SKM-1 (cell line): ENCODE data around the gene TMEM117.

ENCODE experiments used
- DNase-seq: peaks from one replicate; lab custom pipeline; 2025; ENCODE audit not compliant: unreplicated experiment; lab: John Stamatoyannopoulos, UW

Gene TMEM117

GRCh38 chr12:44078273-44078672 is 242.4 kb downstream of the TMEM117 start:
- no peak for DNase-seq

DNA sequence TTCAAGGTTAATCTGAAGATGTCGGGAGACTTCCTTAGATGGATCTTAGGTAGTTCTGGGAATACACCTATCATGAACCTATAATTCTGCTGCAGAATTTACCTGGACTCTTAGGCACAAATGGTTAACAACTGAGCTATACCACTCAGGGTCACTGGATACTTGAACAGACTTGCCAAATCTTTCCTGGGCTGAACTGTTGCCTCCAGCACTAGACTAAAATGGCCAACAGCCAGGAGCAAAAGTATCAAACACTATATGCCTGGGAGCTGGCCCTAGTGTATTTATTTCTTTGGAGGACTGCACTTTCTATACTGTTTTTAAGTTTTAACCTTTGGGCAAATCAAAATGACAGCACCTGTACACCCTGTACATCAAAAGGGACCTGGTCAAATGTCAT is 252.8 kb downstream of the TMEM117 start:
- no peak for DNase-seq

- no peak for DNase-seq
Measured at GRCh38 chr12:44091948-44092606, 256.2 kb downstream of the TMEM117 start.

DNA sequence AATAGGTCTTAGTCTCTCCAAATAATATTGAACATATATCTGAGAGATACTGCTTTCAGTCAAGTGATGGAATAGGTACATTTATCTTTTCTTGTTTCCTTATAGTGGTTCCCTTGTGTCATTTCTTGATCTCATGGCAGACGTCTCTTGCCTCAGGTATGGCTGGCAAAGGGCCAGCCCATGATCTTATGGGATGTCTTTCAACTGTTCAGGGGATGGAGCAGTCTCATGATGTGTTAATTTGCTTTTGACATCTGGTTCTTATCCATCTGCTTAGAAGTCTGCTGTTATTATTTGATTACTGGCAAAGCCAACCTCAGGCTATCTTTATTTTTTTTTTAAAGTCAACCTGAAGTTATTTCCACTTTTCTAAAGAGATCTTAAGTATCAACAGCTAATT is 262.9 kb downstream of the TMEM117 start:
- no peak for DNase-seq

- no peak for DNase-seq
Measured at GRCh38 chr12:44099486-44099885, 263.6 kb downstream of the TMEM117 start.

- DNase-seq, result no peak
Measured at GRCh38 chr12:44100264-44100663, 264.4 kb downstream of the TMEM117 start.

GRCh38 chr12:44101475-44101874 is 265.6 kb downstream of the TMEM117 start:
- DNase-seq, result no peak

DNA sequence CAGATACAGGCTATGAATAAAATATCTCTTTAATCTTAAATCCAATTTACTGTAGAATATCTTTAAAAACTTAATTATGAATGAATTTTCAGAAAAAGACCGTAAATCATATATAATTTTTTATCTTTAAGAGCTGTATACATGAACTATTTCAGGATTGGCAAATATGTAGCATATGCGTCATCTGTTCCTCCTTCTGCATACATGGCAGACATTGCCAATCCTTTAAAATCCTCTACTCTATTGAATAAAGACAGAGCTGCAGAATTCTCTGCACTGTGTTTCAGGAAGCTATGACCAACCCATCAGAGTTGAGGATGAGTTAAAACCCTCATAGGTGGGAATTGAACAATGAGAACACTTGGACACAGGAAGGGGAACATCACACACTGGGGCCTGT is 279.0 kb downstream of the TMEM117 start:
- no peak for DNase-seq

- no peak for DNase-seq
Measured at GRCh38 chr12:44117337-44117736, 281.5 kb downstream of the TMEM117 start.

- DNase-seq, result no peak
Measured at GRCh38 chr12:44118946-44119345, 283.1 kb downstream of the TMEM117 start.

- DNase-seq, result no peak
Measured at GRCh38 chr12:44126806-44127205, 290.9 kb downstream of the TMEM117 start.

DNA sequence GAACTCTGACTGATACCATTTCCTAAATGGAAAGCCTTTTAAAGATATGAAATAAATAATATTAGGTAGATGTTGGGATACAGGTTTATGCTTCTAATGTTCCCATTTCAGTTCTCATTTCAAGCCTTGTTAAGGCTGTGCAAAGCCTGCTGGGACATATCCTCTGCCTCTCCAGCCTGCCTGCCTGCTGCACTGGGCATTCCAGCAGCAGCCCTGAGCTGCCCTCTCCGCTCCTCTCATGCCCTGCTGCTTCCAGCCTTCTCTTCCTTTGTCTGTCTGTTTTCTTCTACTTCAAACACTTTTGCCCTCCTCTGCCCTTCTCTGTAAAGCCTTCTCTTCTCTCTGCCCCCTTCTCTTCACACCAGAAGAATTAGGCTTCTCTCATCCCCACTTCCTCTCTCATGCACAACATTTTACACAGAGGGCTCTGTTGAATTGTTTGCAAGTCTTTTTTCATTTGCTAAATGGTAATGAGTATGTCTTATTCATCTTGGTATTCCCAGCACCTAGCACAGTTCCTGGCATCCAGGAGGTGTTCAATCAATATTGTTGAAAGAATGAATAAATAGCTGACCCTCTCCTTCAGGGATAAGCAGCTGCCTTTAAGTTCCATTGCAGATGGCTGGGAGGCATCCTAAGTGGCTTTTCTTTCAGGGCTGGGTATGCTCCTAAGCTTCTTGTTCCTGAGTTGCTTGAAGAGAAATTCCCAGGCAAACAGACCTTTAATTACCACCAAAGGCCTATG is 292.3 kb downstream of the TMEM117 start:
- DNase-seq, result no peak

- DNase-seq, result no peak
Measured at GRCh38 chr12:44143175-44143574, 307.3 kb downstream of the TMEM117 start.

DNA sequence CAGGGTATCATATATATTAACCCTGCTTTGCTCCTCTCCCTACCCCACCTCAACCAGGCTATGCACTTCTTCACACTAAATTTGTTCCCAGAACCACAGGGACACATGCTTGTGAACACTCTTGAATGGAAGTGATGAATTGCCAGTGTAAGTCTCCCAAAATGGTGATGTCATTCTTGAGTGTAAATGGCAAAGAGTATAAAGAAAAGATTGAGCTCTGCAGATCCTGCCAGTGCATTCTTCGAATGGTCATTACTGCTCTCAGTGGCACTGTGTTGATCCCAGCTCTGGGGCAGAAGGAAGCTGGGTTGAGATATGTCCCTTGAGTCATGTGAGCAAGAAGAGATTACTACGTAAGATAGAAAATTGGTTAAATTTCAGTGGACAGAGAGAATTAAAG is 313.1 kb downstream of the TMEM117 start:
- DNase-seq, result no peak

DNA sequence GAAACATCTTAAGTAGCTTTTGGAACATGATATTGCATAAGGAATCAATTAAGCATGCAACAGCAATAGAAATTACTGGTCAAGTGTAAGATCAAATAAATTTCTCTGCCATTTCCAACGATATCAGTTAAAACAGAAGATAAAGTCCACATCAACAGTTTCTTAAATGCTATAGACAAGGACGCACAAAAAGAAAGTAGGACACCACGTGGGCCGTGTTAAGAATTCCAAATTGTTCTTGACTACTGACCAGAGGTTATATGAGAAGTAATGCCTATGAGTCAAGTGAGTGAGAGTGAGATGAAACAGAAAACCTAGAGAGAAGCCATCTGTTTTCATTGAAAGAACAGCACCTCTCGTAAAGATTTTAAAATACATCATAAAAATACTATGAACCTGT is 318.2 kb downstream of the TMEM117 start:
- no peak for DNase-seq

DNA sequence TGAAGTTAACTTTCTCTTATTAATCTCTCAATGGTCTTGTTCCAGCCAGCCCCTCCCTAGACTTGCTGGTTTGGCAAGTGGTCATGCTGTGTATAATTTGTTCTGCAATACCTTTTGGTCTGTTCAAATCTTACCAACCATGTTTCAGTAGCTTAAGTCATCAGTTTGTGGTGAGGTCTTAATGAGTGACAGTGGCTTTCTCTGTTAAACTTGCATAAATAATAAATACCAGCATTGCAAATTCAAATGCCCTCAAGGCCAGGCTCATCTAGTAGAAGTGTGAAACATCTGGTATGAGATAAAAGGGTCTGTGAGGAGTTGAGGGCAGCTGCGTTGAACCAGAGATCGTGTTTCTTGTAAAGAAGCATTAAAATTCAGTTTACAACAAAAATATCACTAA is 319.5 kb downstream of the TMEM117 start:
- no peak for DNase-seq

- no peak for DNase-seq
Measured at GRCh38 chr12:44157359-44157758, 321.5 kb downstream of the TMEM117 start.

DNA sequence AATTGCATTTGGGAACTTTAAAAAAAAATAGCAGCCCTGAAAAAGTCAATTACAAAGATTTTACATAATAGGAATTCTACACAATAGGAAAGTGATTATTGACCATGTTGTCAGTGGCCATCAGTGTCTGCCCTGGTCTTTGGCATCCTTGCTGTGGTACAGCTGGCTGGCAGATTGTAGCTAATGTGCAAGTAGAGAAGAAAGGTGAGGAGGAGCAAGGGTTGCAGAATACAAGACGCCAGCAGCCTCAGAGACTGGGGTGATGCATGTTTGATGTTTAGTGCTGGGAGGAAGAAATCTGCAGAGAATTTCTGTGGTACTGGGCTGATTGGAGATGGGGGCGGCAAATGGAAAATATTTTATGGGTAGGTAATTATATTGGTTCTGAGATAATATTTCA is 322.9 kb downstream of the TMEM117 start:
- DNase-seq, result no peak

DNA sequence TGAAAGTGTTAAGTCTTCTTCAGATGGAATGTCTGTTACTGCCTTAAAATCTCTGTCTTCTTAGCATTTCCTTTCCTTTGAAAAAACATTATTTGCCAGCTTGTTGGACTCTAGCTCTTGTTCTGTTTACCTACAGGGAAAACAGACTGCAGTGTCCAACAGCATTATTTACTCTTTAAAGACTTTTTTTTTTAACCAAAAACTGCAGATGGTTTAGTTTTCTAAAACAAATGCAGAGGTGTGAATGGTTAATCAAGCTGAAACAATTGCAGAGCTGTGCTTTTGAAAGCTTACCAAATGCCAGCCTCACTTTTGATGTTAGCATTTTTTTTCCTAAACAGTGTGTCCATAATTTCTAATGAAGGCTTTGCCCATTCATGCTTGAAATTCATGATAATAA is 323.3 kb downstream of the TMEM117 start:
- DNase-seq, result no peak

GRCh38 chr12:44159862-44160261 is 324.0 kb downstream of the TMEM117 start:
- DNase-seq, result no peak

- no peak for DNase-seq
Measured at GRCh38 chr12:44162961-44163360, 327.1 kb downstream of the TMEM117 start.

GRCh38 chr12:44174053-44174452 is 338.2 kb downstream of the TMEM117 start:
- DNase-seq, result no peak
